RWPE2 (cell line): ENCODE data around the gene ANAPC15.
"Not testable (repeated sequence)": the region's sequence is repeated elsewhere in the genome, so short reads cannot be mapped to it uniquely, and the experiment has no call there.

Experiments
- ATAC-seq: fragments of 200-7000 bp; cut with Tn5 transposase; 3 replicates; pipeline ENCODE4 v1.9.1; 2021; ENCODE audit warnings: low read depth
- DNase-seq: peaks from one replicate; pipeline ENCODE4 v3.0.0-alpha.2; 2020; ENCODE audit warnings: low spot score
- H3K27ac ChIP-seq: fragments of 450-650 bp; 2 replicates; pipeline ENCODE4 v1.5.1; 2017; ENCODE audit warnings: mild to moderate bottlenecking; ENCODE audit not compliant: poor library complexity, severe bottlenecking
- H3K27me3 ChIP-seq: fragments of 250-450 bp; sonication (Bioruptor Pico); 2 replicates; pipeline ENCODE4 v1.5.1; 2021; ENCODE audit warnings: mild to moderate bottlenecking, moderate library complexity; ENCODE audit not compliant: insufficient read depth, poor library complexity, severe bottlenecking
- H3K36me3 ChIP-seq: fragments of 250-450 bp; sonication (Bioruptor Pico); 2 replicates; pipeline ENCODE4 v1.5.1; 2020; ENCODE audit warnings: low read depth, mild to moderate bottlenecking, moderate library complexity
- H3K4me1 ChIP-seq: fragments of 250-450 bp; sonication (Bioruptor Pico); 2 replicates; pipeline ENCODE4 v1.5.1; 2021; ENCODE audit warnings: mild to moderate bottlenecking, moderate library complexity; ENCODE audit not compliant: insufficient read depth, poor library complexity, severe bottlenecking
- H3K4me3 ChIP-seq: fragments of 250-450 bp; sonication (Bioruptor Pico); 2 replicates; pipeline ENCODE4 v1.5.1; 2021; ENCODE audit warnings: mild to moderate bottlenecking, moderate library complexity; ENCODE audit not compliant: severe bottlenecking
- H3K9me3 ChIP-seq: fragments of 250-450 bp; sonication (Bioruptor Pico); 2 replicates; pipeline ENCODE4 v1.5.1; 2021; ENCODE audit warnings: mild to moderate bottlenecking, moderate library complexity; ENCODE audit not compliant: severe bottlenecking
- CTCF ChIP-seq: fragments of 450-650 bp; IDR thresholded peaks from one replicate; pipeline ENCODE4 v1.5.1; 2017; ENCODE audit warnings: mild to moderate bottlenecking, moderate library complexity; ENCODE audit not compliant: poor library complexity, severe bottlenecking

The ANAPC15 gene

GRCh38 chr11:72135891-72136683 lies 23.6 kb upstream of the ANAPC15 start:
- Histone ChIP-seq H3K4me3 (no peak overlapping the region), H3K27me3 (no peaks in the 10 kb centered on the region), H3K9me3 (no peaks in the 10 kb centered on the region), H3K36me3 (peaks cover 8% of the 10 kb centered on the region; the same call in 1 of the 2 replicates), H3K4me1 (peaks cover 14% of the 10 kb centered on the region), H3K27ac (peak overlapping the region; percentile 11)
- ATAC-seq (no peak), DNase-seq (no peak)
- no peak for TF ChIP-seq CTCF

GRCh38 chr11:72135473-72135872 lies 23.0 kb upstream of the ANAPC15 start, which contains the start of gene FOLR3:
TSS of gene FOLR3 (plus strand) at chr11:72135725. CDS start at chr11:72135953, 228 bp downstream.
- peak within 1 kb of the TSS; percentile 11 for H3K27ac ChIP-seq
- H3K4me3 ChIP-seq: not testable (repeated sequence)

GRCh38 chr11:72132646-72133045 lies 20.2 kb upstream of the ANAPC15 start:
- Histone ChIP-seq H3K9me3 (no peaks in the 10 kb centered on the region), H3K4me1 (no peaks in the 10 kb centered on the region), H3K36me3 (no peaks in the 10 kb centered on the region), H3K4me3 (no peak overlapping the region), H3K27ac (no peak overlapping the region), H3K27me3 (no peaks in the 10 kb centered on the region)
- DNase-seq (no peak), ATAC-seq (no peak)
- no peak for TF ChIP-seq CTCF

More at GRCh38 chr11:72135473-72135872, 23.0 kb upstream of the ANAPC15 start, which contains the start of gene FOLR3:
- ATAC-seq, H3K9me3 ChIP-seq, DNase-seq, H3K36me3 ChIP-seq, H3K27me3 ChIP-seq, H3K4me1 ChIP-seq: not testable (repeated sequence)

GRCh38 chr11:72129381-72129780 lies 16.9 kb upstream of the ANAPC15 start:
- H3K27me3 ChIP-seq: no peaks in the 10 kb centered on the region
- TF ChIP-seq CTCF: no peak
- H3K4me1 ChIP-seq: no peaks in the 10 kb centered on the region
- DNase-seq (no peak), ATAC-seq (no peak)
- no peak overlapping the region for H3K4me3 ChIP-seq
- H3K36me3 ChIP-seq: no peaks in the 10 kb centered on the region; the same call in 1 of the 2 replicates
- no peak overlapping the region for H3K27ac ChIP-seq
- no peaks in the 10 kb centered on the region for H3K9me3 ChIP-seq

- no peak overlapping the region for H3K27ac ChIP-seq
- no peaks in the 10 kb centered on the region for H3K9me3 ChIP-seq
- ATAC-seq (no peak), DNase-seq (no peak)
- H3K27me3 ChIP-seq: no peaks in the 10 kb centered on the region
- no peaks in the 10 kb centered on the region; the same call in 1 of the 2 replicates for H3K36me3 ChIP-seq
- H3K4me1 ChIP-seq: no peaks in the 10 kb centered on the region
- TF ChIP-seq CTCF: no peak
- H3K4me3 ChIP-seq: no peak overlapping the region
Measured at GRCh38 chr11:72127923-72128322, 15.4 kb upstream of the ANAPC15 start.
